DOHH2 (cell line): ENCODE measurements around the gene CDK5RAP3.

Experiments
- H3F3A ChIP-seq: fragments of 200-600 bp; sonication (generic), shearing (Covaris generic); 2 replicates; pipeline ENCODE4 v1.6.0; 2016; ENCODE audit warnings: antibody characterized with exemption, mild to moderate bottlenecking; ENCODE audit not compliant: control insufficient read depth, insufficient read depth
- H3K27ac ChIP-seq: fragments of 200-600 bp; sonication (generic); 2 replicates; pipeline ENCODE4 v1.5.1; 2014; ENCODE audit warnings: low read depth, mild to moderate bottlenecking, low read length, moderate library complexity
- H3K27me3 ChIP-seq: fragments of 200-600 bp; sonication (generic); 2 replicates; pipeline ENCODE4 v1.6.1; 2014; ENCODE audit warnings: mild to moderate bottlenecking, low read length, mixed read lengths; ENCODE audit not compliant: control insufficient read depth
- H3K36me3 ChIP-seq: fragments of 200-600 bp; sonication (generic); 2 replicates; pipeline ENCODE4 v1.6.1; 2014; ENCODE audit warnings: mild to moderate bottlenecking, low read length, moderate library complexity, mixed read lengths; ENCODE audit not compliant: control insufficient read depth
- H3K4me1 ChIP-seq: fragments of 200-600 bp; sonication (generic); 2 replicates; pipeline ENCODE4 v1.6.1; 2014; ENCODE audit warnings: mild to moderate bottlenecking, low read length, mixed read lengths; ENCODE audit not compliant: control insufficient read depth
- H3K4me2 ChIP-seq: fragments of 200-600 bp; sonication (generic); 2 replicates; pipeline ENCODE4 v1.6.0; 2014; ENCODE audit warnings: mild to moderate bottlenecking, low read length, moderate library complexity
- H3K4me3 ChIP-seq: fragments of 200-600 bp; sonication (generic); 2 replicates; pipeline ENCODE4 v1.5.1; 2014; ENCODE audit warnings: mild to moderate bottlenecking, low read length, mixed read lengths
- H3K79me2 ChIP-seq: fragments of 200-600 bp; sonication (generic); 2 replicates; pipeline ENCODE4 v1.6.1; 2014; ENCODE audit warnings: mild to moderate bottlenecking, low read length, mixed read lengths; ENCODE audit not compliant: control insufficient read depth
- H3K9me2 ChIP-seq: fragments of 200-600 bp; sonication (generic); replicated peaks from 2 replicates; pipeline ENCODE4 v1.6.1; 2014; ENCODE audit warnings: mild to moderate bottlenecking, low read length, mixed read lengths; ENCODE audit not compliant: control insufficient read depth
- H3K9me3 ChIP-seq: fragments of 200-600 bp; sonication (generic); 2 replicates; pipeline ENCODE4 v1.6.1; 2014; ENCODE audit warnings: antibody characterized with exemption, low read length, mixed read lengths; ENCODE audit not compliant: control insufficient read depth, insufficient read depth
- H4K20me1 ChIP-seq: fragments of 200-600 bp; sonication (generic); 2 replicates; pipeline ENCODE4 v1.6.0; 2014; ENCODE audit warnings: low read depth, mild to moderate bottlenecking, antibody characterized with exemption, low read length, moderate library complexity; ENCODE audit not compliant: control insufficient read depth, insufficient read depth
- EZH2phosphoT487 ChIP-seq: fragments of 200-600 bp; sonication (generic); IDR thresholded peaks from 2 replicates; pipeline ENCODE4 v1.6.1; 2017; ENCODE audit warnings: borderline replicate concordance, mild to moderate bottlenecking, antibody characterized with exemption, low read length, moderate library complexity, mixed read lengths
- TF ChIP-seq, protein P1 (sequence below): fragments of 200-600 bp; sonication (generic); IDR thresholded peaks from one replicate; pipeline ENCODE4 v1.5.1; 2014; ENCODE audit warnings: antibody characterized with exemption, mild to moderate bottlenecking, low read depth, low read length; ENCODE audit not compliant: poor library complexity, severe bottlenecking

The CDK5RAP3 gene

DNA sequence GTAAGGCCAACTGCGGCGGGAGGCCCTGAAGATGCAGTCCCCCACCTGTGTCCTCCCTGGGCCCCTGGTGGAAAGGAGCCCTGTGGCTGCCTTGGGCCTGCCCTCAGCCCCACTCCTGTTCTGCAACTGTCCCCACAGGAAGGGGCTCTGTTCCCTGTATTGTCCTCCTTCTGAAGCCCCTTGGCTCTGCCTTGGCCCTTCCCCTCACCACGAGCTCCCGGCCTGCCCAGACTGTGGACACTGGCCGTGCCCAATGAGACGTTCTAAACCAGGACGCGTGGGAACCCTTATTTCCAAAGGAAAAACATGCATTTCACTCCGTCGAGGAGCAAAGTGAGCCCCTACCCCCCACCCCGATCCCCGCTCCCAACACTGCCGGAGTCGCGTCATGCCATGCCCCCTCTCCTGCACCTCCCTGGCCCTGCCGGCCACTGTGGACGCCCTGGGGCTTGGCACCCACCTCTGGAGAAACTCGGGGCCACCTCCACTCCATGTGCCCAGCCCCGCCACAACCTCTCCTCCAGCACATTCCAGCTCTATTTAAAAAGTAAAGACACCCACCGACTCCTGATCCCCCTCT is 43.0 kb upstream of the CDK5RAP3 start:
- Histone ChIP-seq H3K4me1 (no peaks in the 10 kb centered on the region), H3K4me3 (no peak overlapping the region), H4K20me1 (no peaks in the 10 kb centered on the region), H3K4me2 (no peak overlapping the region), H3K9me3 (no peaks in the 10 kb centered on the region), H3K27me3 (no peaks in the 10 kb centered on the region), H3K27ac (no peak overlapping the region), H3K79me2 (no peaks in the 10 kb centered on the region), H3F3A (no peaks in the 10 kb centered on the region), H3K9me2 (no peaks in the 10 kb centered on the region), H3K36me3 (peaks cover 30% of the 10 kb centered on the region)
- TF ChIP-seq EZH2phosphoT487, result no peak
- TF ChIP-seq, protein P1, sequence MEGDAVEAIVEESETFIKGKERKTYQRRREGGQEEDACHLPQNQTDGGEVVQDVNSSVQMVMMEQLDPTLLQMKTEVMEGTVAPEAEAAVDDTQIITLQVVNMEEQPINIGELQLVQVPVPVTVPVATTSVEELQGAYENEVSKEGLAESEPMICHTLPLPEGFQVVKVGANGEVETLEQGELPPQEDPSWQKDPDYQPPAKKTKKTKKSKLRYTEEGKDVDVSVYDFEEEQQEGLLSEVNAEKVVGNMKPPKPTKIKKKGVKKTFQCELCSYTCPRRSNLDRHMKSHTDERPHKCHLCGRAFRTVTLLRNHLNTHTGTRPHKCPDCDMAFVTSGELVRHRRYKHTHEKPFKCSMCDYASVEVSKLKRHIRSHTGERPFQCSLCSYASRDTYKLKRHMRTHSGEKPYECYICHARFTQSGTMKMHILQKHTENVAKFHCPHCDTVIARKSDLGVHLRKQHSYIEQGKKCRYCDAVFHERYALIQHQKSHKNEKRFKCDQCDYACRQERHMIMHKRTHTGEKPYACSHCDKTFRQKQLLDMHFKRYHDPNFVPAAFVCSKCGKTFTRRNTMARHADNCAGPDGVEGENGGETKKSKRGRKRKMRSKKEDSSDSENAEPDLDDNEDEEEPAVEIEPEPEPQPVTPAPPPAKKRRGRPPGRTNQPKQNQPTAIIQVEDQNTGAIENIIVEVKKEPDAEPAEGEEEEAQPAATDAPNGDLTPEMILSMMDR, result no peak

DNA sequence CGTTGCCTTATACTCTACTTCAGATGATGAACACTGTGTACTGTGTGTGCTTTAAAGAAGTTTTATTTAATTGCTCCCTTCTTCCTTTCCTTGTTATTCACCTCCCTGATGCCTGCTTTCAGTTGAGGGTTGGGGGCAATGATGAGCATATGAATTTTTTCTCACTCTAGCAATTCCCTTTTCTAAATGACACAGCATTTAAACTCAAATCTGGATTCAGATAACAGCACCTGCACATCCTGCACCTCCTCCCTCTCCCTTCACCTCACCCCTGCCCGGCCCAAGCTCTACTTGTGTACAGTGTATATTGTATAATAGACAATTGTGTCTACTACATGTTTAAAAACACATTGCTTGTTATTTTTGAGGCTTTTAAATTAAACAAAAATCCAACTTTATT is 42.5 kb upstream of the CDK5RAP3 start:
- H3K9me3 ChIP-seq, result no peaks in the 10 kb centered on the region
- H4K20me1 ChIP-seq, result no peaks in the 10 kb centered on the region
- no peak overlapping the region for H3K27ac ChIP-seq
- H3K36me3 ChIP-seq, result peaks cover 25% of the 10 kb centered on the region
- H3K79me2 ChIP-seq, result no peaks in the 10 kb centered on the region
- H3K4me2 ChIP-seq, result no peak overlapping the region
- H3K4me1 ChIP-seq, result no peaks in the 10 kb centered on the region
- TF ChIP-seq, protein P1, result no peak
- TF ChIP-seq EZH2phosphoT487, result no peak
- no peaks in the 10 kb centered on the region for H3K27me3 ChIP-seq
- H3K9me2 ChIP-seq, result no peaks in the 10 kb centered on the region
- H3K4me3 ChIP-seq, result no peak overlapping the region
- no peaks in the 10 kb centered on the region for H3F3A ChIP-seq

DNA sequence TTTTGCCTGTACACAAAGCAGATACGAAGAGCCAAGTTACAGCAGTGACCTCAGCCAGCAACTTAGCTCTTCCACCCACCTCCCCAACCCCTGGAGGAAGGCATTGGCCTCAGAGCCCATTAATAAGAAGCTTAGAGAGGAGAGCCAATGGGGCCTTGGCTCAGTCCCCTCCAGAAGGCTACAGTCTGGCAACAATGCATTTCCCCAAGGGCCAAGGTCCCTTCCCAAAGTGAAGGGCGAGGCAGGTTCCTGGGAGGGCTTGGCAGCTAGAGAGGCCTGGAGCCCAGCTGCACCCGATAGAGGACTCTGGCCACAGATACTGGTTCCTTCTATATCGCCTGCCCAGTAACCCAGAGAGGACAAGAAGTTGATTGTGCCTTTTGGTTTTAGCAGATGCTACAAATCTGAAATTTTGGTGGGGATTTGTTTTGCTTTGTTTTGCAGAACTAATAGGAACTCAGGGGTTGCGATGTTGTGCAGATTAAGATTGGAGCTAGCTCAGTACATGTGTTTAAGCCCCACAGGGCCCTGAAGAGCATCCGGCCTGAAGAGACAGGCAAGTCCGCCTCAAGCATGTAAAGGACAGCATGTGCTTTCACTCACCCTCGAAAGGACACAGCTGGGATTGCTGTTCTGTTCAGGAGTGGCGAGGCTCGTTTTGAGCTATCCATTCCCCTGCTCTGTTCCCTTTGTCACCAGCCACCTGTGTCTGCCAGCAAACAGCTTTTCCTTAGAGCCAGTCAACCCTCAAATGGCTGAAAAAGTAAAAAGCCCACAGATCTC is 41.5 kb upstream of the CDK5RAP3 start:
- no peaks in the 10 kb centered on the region for H3K9me2 ChIP-seq
- no peak overlapping the region for H3K4me3 ChIP-seq
- H3K27me3 ChIP-seq, result no peaks in the 10 kb centered on the region
- no peaks in the 10 kb centered on the region for H3K4me1 ChIP-seq
- peaks cover 23% of the 10 kb centered on the region for H3K36me3 ChIP-seq
- H3K79me2 ChIP-seq, result no peaks in the 10 kb centered on the region
- H3K4me2 ChIP-seq, result no peak overlapping the region
- no peaks in the 10 kb centered on the region for H3F3A ChIP-seq
- TF ChIP-seq EZH2phosphoT487, result no peak
- TF ChIP-seq, protein P1, result no peak
- no peak overlapping the region for H3K27ac ChIP-seq
- no peaks in the 10 kb centered on the region for H4K20me1 ChIP-seq
- no peaks in the 10 kb centered on the region for H3K9me3 ChIP-seq
